ENCODE data around the gene CAMK4. TPM values are rescaled to one million over a fixed set of nuclear protein-coding genes. Genes with fewer than 3 reads are reported as not detected.
A peak's percentile ranks its signal among the peaks of the same experiment; 100 is the strongest.

The CAMK4 gene
- polyA plus RNA-seq (ENCODE audit: insufficient read length in 10 of 10) = 1 to 10 TPM; 2.6 to 8.3 (median 4.9) TPM
- long read RNA-seq, donor 1 = 0 reads
- long read RNA-seq, donor 2, full-length matches to known transcripts = 2 of 2 reads
- long read RNA-seq, donor 2, partial matches to known transcripts = 0 of 2 reads
- long read RNA-seq, donor 2, other reads (novel, unspliced or antisense) = 0 of 2 reads
- long read RNA-seq, donor 3 = 0 reads
- long read RNA-seq, donor 4, full-length matches to known transcripts = 2 of 2 reads
- long read RNA-seq, donor 4, partial matches to known transcripts = 0 of 2 reads
- long read RNA-seq, donor 4, other reads (novel, unspliced or antisense) = 0 of 2 reads
- long read RNA-seq, donor 5 = 0 reads
- long read RNA-seq, donor 6 = 0 reads
- long read RNA-seq, donor 7, full-length matches to known transcripts = 2 of 2 reads
- long read RNA-seq, donor 7, partial matches to known transcripts = 0 of 2 reads
- long read RNA-seq, donor 7, other reads (novel, unspliced or antisense) = 0 of 2 reads
- long read RNA-seq, donor 8 = 0 reads
- long read RNA-seq, donor 9 = 0 reads

DNA sequence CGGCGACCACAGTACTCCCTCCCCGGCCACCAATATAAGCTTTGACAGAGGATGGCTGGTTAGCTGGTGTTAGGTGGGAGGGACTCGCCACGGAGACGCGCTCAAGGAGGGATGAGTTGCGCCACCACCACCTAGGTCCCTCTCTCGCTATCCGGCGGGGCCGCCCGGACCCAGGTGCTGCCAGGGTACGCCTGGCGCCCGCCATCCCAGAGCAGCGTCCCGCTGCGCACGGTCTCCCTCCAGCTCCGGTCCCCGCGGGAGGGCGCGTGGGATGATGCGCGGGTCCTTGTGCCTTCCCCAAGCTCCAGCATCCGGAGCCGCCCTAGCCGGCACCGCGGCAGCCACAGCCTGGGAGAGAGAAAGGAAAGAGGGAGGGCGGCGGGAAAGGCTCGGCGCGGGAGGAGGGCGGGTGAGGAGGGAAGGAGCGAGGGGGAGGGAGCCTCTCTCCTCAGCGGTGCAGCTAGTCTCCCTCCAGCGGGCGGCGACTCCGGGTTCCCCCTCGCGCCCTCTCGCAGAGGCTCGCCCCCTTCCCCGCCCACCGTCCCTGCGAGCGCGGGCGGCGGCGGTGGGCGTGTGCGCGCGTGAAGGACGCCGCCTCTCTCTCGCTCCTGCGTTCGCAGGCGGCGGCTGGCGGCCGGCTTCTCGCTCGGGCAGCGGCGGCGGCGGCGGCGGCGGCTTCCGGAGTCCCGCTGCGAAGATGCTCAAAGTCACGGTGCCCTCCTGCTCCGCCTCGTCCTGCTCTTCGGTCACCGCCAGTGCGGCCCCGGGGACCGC lies at the start of gene CAMK4:
Gene CAMK4 (plus strand): TSS at position 598 of the 774 bp plus-strand sequence. CDS start 100 bp downstream, at position 698.
- peak; percentile 82 to 95 (median 87) for DNase-seq

DNA sequence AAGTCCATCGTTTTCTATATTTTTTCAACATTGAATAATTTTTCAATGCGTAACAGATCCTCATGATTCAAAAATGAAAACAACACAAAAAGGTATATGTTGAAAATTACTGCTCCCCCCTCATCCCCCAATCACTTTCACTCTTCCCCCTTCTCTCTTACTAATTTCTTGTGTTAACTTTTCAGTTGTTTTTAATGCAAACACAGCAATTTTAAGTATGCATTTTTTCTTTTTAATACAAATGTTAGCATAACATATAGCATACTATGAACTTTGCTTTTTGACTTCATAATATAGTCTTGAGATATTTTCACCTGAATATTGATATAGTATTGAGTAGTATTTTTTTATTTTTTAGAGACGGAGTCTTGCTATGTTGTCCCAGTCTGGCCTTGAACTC lies 41.1 kb upstream of the CAMK4 start:
- no peak for DNase-seq

DNA sequence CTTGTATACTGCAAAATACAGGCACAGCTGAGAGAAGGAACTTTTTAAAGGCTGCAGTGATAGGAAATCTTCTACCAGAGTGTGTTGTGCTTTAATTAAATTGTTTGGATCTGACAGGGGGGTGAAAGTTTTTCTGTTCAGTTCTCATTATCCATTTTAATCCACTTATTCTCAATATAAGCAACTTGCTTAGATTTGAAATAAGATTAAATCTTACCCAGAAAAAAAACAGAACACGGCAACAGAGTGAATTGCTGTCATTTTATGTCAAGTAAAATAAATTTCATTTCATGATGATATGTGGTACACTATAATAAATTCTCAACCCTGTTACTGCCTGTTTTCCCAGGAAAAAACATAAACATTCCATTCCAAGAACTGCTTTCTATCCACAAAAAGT lies 37.1 kb upstream of the CAMK4 start:
- DNase-seq = no peak

DNA sequence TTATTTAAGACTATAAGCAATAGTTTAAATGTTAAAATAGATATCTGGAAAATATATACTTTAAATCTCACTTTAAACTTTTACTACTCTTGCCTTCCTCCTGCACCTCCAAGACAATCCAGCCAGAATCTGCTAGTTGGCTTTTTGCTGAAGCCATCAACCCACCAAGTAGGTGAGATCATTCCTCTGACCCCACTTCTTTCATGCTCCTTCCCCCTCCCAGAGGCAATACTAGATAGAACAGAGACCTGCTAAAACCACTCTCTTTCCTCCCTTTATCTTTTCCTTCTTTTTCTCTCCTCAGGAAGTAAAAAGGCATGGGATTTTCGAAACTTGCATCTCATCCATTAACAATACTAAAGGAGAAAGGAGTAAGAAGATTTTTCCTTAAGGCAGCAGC lies 30.1 kb upstream of the CAMK4 start:
- no peak for DNase-seq

DNA sequence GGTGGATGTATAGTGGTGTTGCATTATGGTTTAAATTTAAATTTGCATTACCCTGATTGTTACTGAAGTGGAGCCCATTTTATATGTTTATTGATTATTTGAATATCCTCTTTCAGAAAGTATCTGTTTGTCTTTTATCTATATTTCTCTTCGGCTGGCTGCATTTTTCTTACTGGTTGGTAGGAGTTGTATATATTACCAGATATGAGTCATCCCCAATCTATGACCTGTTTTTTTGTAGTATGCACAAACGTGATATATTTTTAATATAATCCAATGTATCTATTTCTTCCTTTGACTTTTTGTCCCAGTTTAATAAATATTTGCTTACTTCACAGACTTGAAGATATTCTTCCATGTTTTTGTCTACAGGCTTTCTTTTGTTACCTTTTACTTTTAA lies 29.3 kb upstream of the CAMK4 start:
- no peak for DNase-seq

DNA sequence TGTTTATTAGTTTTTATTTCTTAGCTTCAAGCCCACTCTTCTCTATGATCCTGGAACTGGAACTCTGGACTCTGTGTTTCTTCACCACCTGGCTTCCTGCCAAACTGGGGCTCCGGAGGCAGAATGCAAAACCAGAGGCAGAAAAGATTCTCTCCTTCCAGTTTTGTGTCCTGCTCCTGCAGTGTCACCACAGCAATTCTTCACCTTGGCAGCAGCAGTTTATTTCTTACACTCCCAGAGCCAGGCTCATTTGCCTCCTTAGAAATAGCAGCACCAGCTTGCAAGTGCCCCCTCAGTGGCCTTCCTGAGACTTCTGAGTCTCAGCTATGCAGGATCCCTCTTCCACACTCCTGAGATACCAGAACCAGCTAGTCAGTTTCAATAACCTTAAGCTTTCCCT lies 26.7 kb upstream of the CAMK4 start:
- peak in 2 of 3 donors; percentile 3 to 8 for DNase-seq

DNA sequence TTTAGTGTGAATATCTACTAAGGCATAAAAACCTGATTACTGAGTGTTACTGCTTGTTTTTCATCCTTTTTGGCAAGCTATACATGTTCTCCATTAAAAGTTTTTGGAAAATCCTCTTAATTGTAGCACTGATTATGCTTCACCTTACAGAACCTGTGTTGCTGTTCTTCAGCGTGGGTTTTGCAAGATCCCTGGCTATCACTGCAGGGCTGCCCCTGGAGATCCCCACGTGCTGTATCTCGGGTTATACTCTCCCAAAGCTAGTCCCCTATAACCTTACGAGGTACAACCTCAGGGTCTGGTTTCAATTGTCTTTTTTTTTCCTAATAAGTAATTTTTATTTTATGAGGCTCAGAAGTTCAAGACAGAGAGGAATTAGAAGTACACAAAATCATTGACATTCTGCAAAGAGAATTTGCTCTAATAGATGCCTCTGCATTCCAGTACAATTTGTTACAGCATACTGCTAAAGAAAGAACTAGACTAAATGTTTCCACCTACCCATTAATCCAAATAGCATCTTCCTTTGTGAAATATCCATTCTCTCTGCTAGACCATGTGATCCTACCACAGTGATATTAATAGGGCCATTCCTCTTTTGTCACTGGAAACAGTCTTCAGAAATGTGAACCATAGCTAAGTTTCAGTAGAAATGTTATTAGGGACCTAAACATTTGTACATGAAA lies 25.8 kb upstream of the CAMK4 start:
- no peak for DNase-seq

DNA sequence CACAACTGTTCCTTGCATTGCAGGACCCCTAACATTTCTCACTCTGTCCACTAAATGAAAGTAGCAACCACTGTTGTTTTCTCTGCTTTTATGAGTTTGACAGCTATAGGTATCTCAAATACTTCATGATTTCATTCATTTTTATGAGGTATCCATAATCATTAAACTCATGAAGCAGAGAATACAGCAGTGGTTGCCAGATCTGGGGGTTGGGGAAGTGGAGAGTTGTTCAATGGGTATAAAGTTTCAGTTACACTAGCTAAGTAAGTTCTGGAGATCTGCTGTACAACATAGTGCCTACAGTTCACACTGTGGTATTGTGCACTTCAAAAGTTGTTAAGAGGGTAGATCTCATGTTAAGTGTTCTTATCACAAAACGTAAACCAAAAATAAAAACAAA lies 23.4 kb upstream of the CAMK4 start:
- no peak for DNase-seq

DNA sequence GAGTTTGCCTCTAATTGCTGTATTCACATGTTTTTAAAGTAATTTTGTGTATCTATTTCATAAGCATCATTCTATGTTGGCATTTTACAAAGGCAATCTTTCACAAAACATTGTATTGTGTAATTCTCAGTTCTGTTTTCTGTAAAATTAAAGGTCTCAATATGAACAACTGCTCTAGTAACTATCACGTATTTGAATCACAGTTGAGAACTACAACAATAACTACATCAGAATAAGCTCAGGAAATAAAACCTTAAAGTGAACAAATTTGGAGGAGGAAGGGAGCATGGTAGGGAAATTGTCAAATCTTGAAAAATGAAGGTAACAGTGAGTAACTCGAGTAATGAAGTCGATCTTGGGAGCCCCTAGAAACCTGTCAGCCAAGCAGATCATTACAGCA lies 22.5 kb upstream of the CAMK4 start:
- DNase-seq = no peak

DNA sequence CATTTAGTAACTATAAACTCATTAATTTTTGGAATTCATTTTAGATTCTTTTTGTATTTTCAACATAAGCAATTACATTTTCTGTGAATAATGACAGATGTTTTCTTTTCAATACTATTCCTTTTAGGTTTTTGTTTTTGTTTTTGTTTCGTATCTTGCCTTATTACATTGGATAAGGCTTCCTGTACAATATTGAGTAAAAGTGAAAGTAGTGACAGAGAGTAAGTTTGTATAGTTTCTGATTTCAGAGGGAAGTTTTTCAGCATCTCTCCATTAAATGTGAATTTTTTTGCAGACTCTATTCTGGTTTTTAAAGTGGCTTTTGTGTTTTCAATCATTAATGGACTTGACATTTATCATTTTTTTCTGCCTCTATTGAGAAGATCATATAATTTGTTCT lies 12.8 kb upstream of the CAMK4 start:
- DNase-seq = no peak

DNA sequence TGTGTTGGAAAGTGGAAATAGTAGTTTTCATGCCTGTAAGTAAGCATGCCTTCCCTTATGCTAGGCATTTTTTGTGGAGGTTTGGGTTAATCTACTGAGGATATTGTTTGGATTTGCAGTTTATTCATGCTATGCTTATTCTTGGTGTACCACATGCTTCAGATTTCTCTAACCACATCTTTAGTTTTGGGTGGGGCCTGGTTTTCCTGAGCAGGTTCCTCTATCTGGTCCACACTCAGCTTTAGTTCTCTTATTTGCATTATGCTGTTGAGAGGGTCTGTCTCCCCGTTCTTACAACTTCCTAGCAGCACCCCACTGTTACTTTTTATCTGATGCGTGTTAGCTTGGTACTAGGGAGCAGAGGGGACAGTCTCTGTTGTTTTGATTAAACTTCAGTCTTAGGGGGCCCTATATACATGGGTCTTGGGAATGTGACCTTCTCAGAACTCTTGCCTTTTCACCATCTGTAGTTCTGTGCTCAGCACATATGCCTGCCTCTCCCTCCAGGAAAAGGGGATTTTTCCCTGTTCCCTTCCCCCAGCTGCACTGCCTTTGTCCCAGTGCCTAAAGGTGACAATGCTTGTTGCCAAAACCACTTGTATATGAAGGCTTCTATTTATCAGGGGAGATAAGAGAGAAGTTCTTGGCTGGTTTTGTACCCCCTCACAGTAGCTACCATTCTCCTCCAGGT lies 10.0 kb upstream of the CAMK4 start:
- no peak for DNase-seq

DNA sequence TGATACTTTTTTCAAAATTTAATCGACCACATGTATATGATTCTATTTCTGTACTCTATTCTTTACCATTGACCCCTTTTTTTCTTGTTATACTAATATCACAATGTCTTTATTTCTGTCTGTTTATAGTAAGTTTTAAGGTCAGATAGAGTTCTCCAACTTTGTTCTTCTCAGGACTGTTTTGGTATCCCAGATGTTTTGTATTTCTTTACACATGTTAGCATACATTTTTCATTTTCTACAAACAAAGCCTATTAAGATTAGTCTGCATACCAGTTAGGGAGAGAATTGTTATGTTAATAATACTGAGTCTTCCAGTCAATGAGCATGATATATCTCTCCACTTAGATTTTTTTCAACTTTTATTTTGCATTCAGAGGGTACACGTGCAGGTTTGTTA lies 8.2 kb upstream of the CAMK4 start:
- no peak for DNase-seq

DNA sequence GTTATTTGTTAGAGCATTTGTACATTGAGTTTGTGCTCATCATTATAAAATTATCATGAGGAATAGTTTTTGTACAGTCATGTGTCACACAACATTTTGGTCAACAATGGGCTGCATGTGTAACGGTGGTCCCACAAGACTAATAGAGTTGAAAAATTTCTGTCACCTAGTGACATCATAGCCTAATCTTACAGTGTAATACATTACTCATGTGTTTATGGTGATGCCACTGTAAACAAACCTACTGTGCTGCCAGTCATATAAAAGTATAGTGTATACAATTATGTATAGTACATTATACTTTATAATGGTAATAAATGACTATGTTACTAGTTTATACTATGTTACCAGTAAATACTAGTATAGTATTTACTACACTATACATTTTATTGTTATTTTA lies 3.0 kb upstream of the CAMK4 start:
- no peak for DNase-seq

DNA sequence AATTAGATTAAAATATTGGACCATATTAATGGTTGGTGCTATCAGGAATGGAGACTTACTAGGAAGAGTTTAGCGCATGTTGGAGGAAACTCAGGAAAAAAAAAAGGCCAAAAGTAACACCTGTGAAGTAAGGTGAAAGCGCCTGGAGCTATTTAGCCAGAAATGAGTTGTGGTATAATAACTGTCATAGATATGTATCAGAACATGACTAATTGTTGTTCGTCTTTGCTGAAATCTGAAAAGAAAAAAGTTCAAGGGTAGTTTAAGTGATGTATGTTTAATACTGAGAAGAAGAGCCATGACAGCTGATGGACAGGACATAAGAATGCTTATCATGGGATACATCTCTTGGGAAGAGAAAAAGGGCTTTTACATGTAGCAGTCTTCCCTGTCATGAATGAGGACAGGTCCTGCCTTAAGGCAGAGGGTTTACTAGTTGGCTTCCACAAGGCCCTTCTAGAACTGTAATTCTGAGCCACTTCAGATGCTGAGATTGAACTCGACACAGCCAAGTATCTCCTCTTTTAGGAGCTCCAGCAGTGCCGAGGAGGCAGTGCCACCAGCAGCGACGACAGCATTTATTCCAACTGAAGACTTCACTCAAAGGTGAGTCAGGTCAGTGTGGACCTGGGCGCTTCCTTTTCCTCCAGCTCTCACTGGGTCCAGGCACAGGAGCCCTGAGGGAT lies 940 bp upstream of the CAMK4 start:
- no peak for DNase-seq

DNA sequence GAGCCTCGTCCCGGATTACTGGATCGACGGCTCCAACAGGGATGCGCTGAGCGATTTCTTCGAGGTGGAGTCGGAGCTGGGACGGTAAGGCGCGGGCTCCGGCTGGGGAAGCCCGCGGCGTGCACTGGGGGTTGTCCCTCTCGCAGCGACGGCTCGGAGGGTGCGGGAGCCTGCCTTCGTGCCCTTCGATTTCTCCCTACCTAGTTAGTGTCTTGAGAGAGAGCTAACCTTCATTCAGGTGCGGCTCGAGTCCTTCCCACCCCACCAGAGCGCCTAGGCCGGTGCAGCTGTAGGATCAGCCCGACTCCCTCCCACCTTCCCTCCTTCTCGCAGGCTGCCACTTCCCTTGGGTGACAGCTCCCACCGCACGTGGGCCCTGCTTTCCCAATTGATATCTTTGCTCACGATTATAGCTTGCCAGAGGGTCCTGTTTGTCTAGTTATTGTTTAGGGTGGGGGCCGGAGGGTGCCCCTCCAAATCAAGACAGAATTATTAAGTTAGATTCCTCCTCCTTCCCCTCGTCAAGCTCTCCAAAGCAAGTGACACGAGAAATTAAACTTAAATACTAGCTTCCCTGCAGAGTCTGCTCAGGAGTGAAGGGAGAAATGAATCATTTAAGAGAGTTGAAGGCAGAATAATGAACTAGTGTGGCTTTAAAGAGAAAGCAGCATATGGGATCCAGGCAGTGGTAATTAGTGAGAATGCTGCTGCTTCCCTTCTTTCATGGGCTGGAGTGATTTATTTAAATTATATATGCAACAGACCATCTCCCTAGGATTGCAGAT lies 569 bp downstream of the CAMK4 start:
- DNase-seq = peak in 1 of 3 donors; percentile 28

DNA sequence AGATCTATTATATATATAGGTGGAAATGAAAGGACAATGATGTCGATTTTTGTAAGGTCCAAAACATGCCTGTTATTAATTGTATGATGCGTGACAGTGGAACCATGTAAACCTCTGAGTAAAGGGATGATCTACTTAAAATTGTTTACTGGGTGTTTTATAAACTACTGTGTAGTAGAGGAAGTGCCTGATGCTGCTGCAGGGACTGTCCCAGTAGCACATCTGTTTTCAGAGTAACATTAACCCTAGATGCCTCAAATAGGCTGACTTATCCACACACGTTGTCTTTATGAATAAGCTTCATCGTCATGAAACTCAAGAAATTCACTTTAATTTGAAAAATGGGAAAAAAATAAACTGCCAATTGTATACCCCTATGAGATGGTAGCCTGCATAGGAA lies 1.7 kb downstream of the CAMK4 start:
- no peak for DNase-seq

DNA sequence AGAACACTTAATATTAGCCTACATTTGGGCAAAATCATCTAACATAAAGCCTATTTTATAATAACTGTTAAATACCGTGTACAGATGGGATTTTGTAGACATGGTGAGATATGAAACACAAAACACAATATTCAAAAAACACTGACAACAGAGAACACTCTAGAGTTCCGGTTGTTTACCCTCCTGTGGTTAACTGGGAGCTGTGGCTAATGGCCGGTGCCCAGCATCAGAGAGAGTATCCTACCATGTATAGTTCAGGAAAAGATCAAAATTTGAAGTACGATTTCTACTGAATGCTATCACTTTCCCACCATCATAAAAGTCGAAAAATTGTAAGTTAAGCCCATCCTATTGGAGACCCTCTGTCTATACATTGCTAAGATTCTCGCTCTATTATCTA lies 2.4 kb downstream of the CAMK4 start:
- DNase-seq = no peak

DNA sequence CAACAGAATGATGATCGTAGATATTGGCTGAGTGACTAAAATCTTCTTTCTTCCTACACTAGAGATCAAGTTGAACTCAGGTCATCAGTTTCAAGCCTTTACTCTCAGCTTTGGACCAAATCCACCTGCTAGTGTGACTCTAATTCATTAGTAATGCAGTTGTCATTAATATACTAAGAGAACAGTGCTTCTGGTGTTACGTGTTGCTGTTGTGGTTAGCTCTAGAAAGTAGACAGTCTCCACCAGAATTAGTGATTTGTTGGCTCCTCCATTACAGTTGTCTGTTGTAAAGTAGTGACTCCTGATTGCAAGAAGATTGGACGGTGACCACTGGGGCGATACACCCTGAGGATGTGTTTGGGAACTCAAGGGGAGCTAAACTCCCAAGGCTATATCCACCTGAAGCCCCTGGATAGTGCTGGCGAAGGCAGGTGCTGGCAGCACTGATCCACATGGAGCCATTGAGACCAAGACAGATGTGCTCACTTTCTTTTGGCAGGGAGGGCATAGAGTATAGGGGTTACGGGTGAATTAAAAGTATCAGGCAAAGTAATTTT lies 3.1 kb downstream of the CAMK4 start:
- no peak for DNase-seq

DNA sequence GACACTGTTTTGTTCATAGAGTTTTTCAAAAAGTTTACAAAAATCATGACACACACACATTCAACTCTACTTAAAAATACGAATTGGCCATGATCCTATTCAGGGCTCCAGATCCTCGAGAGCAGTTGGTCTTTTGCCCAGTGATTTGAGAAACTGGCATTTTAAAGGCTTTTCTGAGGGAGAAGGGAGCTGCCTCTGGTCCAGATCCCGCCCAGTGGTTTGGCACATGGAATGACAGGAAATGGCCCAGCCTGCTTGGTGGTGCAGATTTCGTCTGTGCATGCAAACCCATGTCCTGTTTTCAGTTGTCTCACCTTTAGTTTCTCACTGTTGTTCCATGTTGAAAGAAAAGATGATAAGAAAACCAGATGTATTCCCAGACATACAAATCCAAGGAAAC lies 3.6 kb downstream of the CAMK4 start:
- DNase-seq = peak in 2 of 3 donors; percentile 30 to 33

All from muscle of back (tissue), 13 donors.